ENCODE measurements around the gene ALDH16A1.

The ALDH16A1 gene

GRCh38 chr19:49428547-49429451, 24.2 kb upstream of the ALDH16A1 start:
- Histone ChIP-seq H3K9me2 (replicated peaks; ENCODE audit: low read depth, low read length) (no peaks in the 10 kb centered on the region), H3K4me3 (ENCODE audit: low read length, poor library complexity, severe bottlenecking) (no peak overlapping the region), H3K4me2 (ENCODE audit: low read depth, low read length, poor library complexity, severe bottlenecking) (no peak overlapping the region), H3F3A (ENCODE audit: low read depth) (no peaks in the 10 kb centered on the region), H2AFZ (ENCODE audit: low read length) (no peak overlapping the region), H3K9me3 (ENCODE audit: insufficient read depth, low read depth, low read length) (no peaks in the 10 kb centered on the region), H3K9ac (ENCODE audit: low read depth, low read length, poor library complexity, severe bottlenecking) (no peak overlapping the region), H4K20me1 (ENCODE audit: insufficient read depth, low read length, poor library complexity, severe bottlenecking) (no peaks in the 10 kb centered on the region), H3K27me3 (ENCODE audit: insufficient read depth, low read length, poor library complexity, severe bottlenecking) (no peaks in the 10 kb centered on the region), H3K4me1 (ENCODE audit: insufficient read depth, low read length, poor library complexity, severe bottlenecking) (peaks cover 24% of the 10 kb centered on the region), H3K36me3 (ENCODE audit: insufficient read depth, low read length) (no peaks in the 10 kb centered on the region), H3K79me2 (ENCODE audit: insufficient read depth, low read length) (no peaks in the 10 kb centered on the region)
- TF ChIP-seq EZH2phosphoT487 (IDR thresholded peaks at IDR 0.05; ENCODE audit: borderline replicate concordance), result no peak

DNA sequence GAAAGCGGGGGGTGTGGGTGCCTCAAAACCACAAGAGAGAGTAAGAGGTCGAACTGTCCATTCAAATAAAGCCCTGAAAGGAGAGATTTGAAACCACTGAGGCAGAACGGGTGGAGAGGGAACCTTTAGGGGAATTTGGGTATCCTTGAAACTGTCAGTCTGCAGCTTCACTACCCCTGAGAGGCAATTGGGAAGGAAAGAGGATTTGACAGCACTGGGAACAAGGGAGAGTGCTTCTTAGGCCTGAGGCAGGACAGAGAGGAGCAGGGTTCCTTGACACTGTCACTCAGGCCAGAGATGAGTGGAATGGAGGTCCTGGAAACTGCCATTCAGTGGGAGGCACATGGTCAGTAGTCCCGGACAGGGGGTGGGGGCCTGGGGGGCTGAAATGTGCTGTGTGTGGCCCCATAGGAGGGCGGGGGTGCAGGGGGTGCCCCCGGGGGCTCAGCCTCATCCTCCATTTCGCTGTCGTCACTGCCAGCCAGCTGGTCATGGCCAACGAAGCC, 22.8 kb upstream of the ALDH16A1 start:
- H3K9me3 ChIP-seq (ENCODE audit: insufficient read depth, low read depth, low read length), result no peaks in the 10 kb centered on the region
- H3K4me1 ChIP-seq (ENCODE audit: insufficient read depth, low read length, poor library complexity, severe bottlenecking), result peaks cover 11% of the 10 kb centered on the region
- H3K36me3 ChIP-seq (ENCODE audit: insufficient read depth, low read length), result no peaks in the 10 kb centered on the region
- H3F3A ChIP-seq (ENCODE audit: low read depth), result no peaks in the 10 kb centered on the region
- no peaks in the 10 kb centered on the region for H4K20me1 ChIP-seq (ENCODE audit: insufficient read depth, low read length, poor library complexity, severe bottlenecking)
- H3K9ac ChIP-seq (ENCODE audit: low read depth, low read length, poor library complexity, severe bottlenecking), result no peak overlapping the region
- no peak overlapping the region for H3K4me2 ChIP-seq (ENCODE audit: low read depth, low read length, poor library complexity, severe bottlenecking)
- no peaks in the 10 kb centered on the region for H3K27me3 ChIP-seq (ENCODE audit: insufficient read depth, low read length, poor library complexity, severe bottlenecking)
- H2AFZ ChIP-seq (ENCODE audit: low read length), result peak overlapping the region; percentile 21; the same call in 1 of the 2 replicates
- H3K4me3 ChIP-seq (ENCODE audit: low read length, poor library complexity, severe bottlenecking), result no peak overlapping the region
- H3K9me2 ChIP-seq (replicated peaks; ENCODE audit: low read depth, low read length), result no peaks in the 10 kb centered on the region
- no peak for TF ChIP-seq EZH2phosphoT487 (IDR thresholded peaks at IDR 0.05; ENCODE audit: borderline replicate concordance)
- no peak for TF ChIP-seq CTCF (conservative IDR thresholded peaks at IDR 0.05; ENCODE audit: low read length)
- no peaks in the 10 kb centered on the region for H3K79me2 ChIP-seq (ENCODE audit: insufficient read depth, low read length)

- H3F3A ChIP-seq (ENCODE audit: low read depth), result no peaks in the 10 kb centered on the region
- H3K36me3 ChIP-seq (ENCODE audit: insufficient read depth, low read length), result no peaks in the 10 kb centered on the region
- no peaks in the 10 kb centered on the region for H3K9me3 ChIP-seq (ENCODE audit: insufficient read depth, low read depth, low read length)
- H3K4me1 ChIP-seq (ENCODE audit: insufficient read depth, low read length, poor library complexity, severe bottlenecking), result peaks cover 9% of the 10 kb centered on the region
- H3K4me2 ChIP-seq (ENCODE audit: low read depth, low read length, poor library complexity, severe bottlenecking), result no peak overlapping the region
- TF ChIP-seq CTCF (conservative IDR thresholded peaks at IDR 0.05; ENCODE audit: low read length) (peak; percentile 71), EZH2phosphoT487 (IDR thresholded peaks at IDR 0.05; ENCODE audit: borderline replicate concordance) (no peak)
- peak overlapping the region; percentile 21; the same call in 1 of the 2 replicates for H2AFZ ChIP-seq (ENCODE audit: low read length)
- H4K20me1 ChIP-seq (ENCODE audit: insufficient read depth, low read length, poor library complexity, severe bottlenecking), result no peaks in the 10 kb centered on the region
- no peak overlapping the region for H3K9ac ChIP-seq (ENCODE audit: low read depth, low read length, poor library complexity, severe bottlenecking)
- H3K79me2 ChIP-seq (ENCODE audit: insufficient read depth, low read length), result no peaks in the 10 kb centered on the region
- H3K4me3 ChIP-seq (ENCODE audit: low read length, poor library complexity, severe bottlenecking), result no peak overlapping the region
- no peaks in the 10 kb centered on the region for H3K27me3 ChIP-seq (ENCODE audit: insufficient read depth, low read length, poor library complexity, severe bottlenecking)
- H3K9me2 ChIP-seq (replicated peaks; ENCODE audit: low read depth, low read length), result no peaks in the 10 kb centered on the region
Observed at GRCh38 chr19:49430678-49431329, 22.2 kb upstream of the ALDH16A1 start.

Data from Loucy (cell line).